ENCODE measurements around the gene ADRA2A. TPM values are rescaled to one million over a fixed set of nuclear protein-coding genes. Genes with fewer than 3 reads are reported as not detected.
A peak's percentile ranks its signal among the peaks of the same experiment; 100 is the strongest.

Gene ADRA2A
- total RNA-seq, 1 experiment from 2014 or later: not detected

DNA sequence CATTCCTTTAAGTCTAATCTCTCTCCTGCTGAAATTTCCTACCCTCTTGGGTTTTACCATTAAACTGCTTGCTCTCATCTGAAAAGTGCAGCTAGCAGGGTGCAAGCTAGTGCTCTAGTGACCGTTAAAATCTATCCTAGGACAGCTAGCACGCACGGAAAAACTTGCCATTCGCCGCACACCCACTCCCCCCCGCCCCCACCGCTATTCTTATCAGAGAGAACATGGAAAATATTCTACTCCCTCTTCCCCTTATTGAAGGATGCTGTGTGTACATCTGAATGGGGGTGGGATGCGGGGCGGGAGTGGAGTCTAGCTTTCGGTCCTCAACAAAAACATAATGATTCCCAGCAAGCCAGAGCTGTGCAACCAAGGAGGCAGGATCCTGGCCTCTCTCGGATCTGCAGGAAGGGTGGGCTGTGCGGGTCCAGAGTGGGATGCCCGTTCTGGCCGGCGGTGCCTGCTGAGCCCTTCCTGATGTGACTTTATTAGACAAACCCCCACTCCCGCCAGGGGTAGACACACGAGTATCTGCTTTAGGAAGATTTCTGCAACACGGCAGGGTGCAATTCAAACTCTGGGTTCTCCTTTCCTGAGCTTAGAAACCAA, 1.1 kb upstream of the ADRA2A start:
- ChIA-PET CTCF (no interaction called here), POLR2A (ENCODE audit: unreplicated experiment) (no interaction called here)
- no peaks in the 10 kb centered on the region for H3K9me3 ChIP-seq (ENCODE audit: insufficient read depth, low read depth)
- H3K36me3 ChIP-seq (ENCODE audit: low read depth): no peaks in the 10 kb centered on the region
- no peak overlapping the region for H3K4me2 ChIP-seq
- no peaks in the 10 kb centered on the region for H4K20me1 ChIP-seq (ENCODE audit: insufficient read depth)
- H3K27me3 ChIP-seq (ENCODE audit: insufficient read depth, low read depth): 0 out of 2 replicates have a peak, but pooled peaks cover 3% of the 10 kb centered on the region
- no peaks in the 10 kb centered on the region for H3F3A ChIP-seq (ENCODE audit: insufficient read depth, low read depth)
- DNase-seq: no peak
- H2AFZ ChIP-seq: no peak overlapping the region
- no peaks in the 10 kb centered on the region for H3K9me2 ChIP-seq (ENCODE audit: insufficient read depth)
- H3K27ac ChIP-seq: no peak overlapping the region
- TF ChIP-seq CTCF (conservative IDR thresholded peaks at IDR 0.05) (no peak), EZH2 (IDR thresholded peaks at IDR 0.05; ENCODE audit: low read depth) (no peak)
- intact Hi-C loops (cut with micrococcal nuclease; ENCODE audit: unreplicated experiment): no loop called here
- no TSS peak for BruUV-seq (replicated peaks)
- H3K4me3 ChIP-seq: no peak overlapping the region
- H3K4me1 ChIP-seq (replicated peaks; ENCODE audit: insufficient read depth): no peaks in the 10 kb centered on the region
- H3K79me2 ChIP-seq (ENCODE audit: low read depth): no peaks in the 10 kb centered on the region

- no peaks in the 10 kb centered on the region for H3K36me3 ChIP-seq (ENCODE audit: low read depth)
- ChIA-PET CTCF (interaction anchor here (0.5 to 0.7 kb wide), 2 partner anchors 134 to 157 kb away, joined by 3 read pairs; partner anchors contain the start of genes BBIP1 and SHOC2), POLR2A (ENCODE audit: unreplicated experiment) (no interaction called here)
- H3F3A ChIP-seq (ENCODE audit: insufficient read depth, low read depth): no peaks in the 10 kb centered on the region
- H3K79me2 ChIP-seq (ENCODE audit: low read depth): no peaks in the 10 kb centered on the region
- no peaks in the 10 kb centered on the region for H4K20me1 ChIP-seq (ENCODE audit: insufficient read depth)
- no peak overlapping the region for H3K4me3 ChIP-seq
- no peak overlapping the region for H3K27ac ChIP-seq
- intact Hi-C loops (cut with micrococcal nuclease; ENCODE audit: unreplicated experiment): no loop called here
- no peak overlapping the region for H2AFZ ChIP-seq
- DNase-seq: no peak
- no peaks in the 10 kb centered on the region for H3K9me2 ChIP-seq (ENCODE audit: insufficient read depth)
- BruUV-seq (replicated peaks): no TSS peak
- H3K9me3 ChIP-seq (ENCODE audit: insufficient read depth, low read depth): no peaks in the 10 kb centered on the region
- TF ChIP-seq CTCF (conservative IDR thresholded peaks at IDR 0.05): peak; percentile 45; the same call in 1 of the 2 replicates
- no peak for TF ChIP-seq EZH2 (IDR thresholded peaks at IDR 0.05; ENCODE audit: low read depth)
- H3K27me3 ChIP-seq (ENCODE audit: insufficient read depth, low read depth): 0 out of 2 replicates have a peak, but pooled peaks cover 3% of the 10 kb centered on the region
- H3K4me2 ChIP-seq: no peak overlapping the region
- no peaks in the 10 kb centered on the region for H3K4me1 ChIP-seq (replicated peaks; ENCODE audit: insufficient read depth)
Observed at GRCh38 chr10:111076191-111076681, 593 bp upstream of the ADRA2A start.

GRCh38 chr10:111077479-111077784, 603 bp downstream of the ADRA2A start:
- H3K79me2 ChIP-seq (ENCODE audit: low read depth): no peaks in the 10 kb centered on the region
- H4K20me1 ChIP-seq (ENCODE audit: insufficient read depth): no peaks in the 10 kb centered on the region
- H3F3A ChIP-seq (ENCODE audit: insufficient read depth, low read depth): no peaks in the 10 kb centered on the region
- no peak overlapping the region for H3K4me3 ChIP-seq
- 0 out of 2 replicates have a peak, but pooled peaks cover 3% of the 10 kb centered on the region for H3K27me3 ChIP-seq (ENCODE audit: insufficient read depth, low read depth)
- ChIA-PET POLR2A (ENCODE audit: unreplicated experiment) (no interaction called here), CTCF (no interaction called here)
- H3K4me2 ChIP-seq: no peak overlapping the region
- no peaks in the 10 kb centered on the region for H3K4me1 ChIP-seq (replicated peaks; ENCODE audit: insufficient read depth)
- no peak overlapping the region for H2AFZ ChIP-seq
- no TSS peak for BruUV-seq (replicated peaks)
- H3K9me2 ChIP-seq (ENCODE audit: insufficient read depth): no peaks in the 10 kb centered on the region
- H3K9me3 ChIP-seq (ENCODE audit: insufficient read depth, low read depth): no peaks in the 10 kb centered on the region
- H3K36me3 ChIP-seq (ENCODE audit: low read depth): no peaks in the 10 kb centered on the region
- H3K27ac ChIP-seq: no peak overlapping the region
- intact Hi-C loops (cut with micrococcal nuclease; ENCODE audit: unreplicated experiment): no loop called here
- no peak for DNase-seq
- no peak for TF ChIP-seq CTCF (conservative IDR thresholded peaks at IDR 0.05)
- no peak for TF ChIP-seq EZH2 (IDR thresholded peaks at IDR 0.05; ENCODE audit: low read depth)

Measured in PC-9 (cell line).